Adrenal gland (tissue), 12 donors: ENCODE data around the gene CRACR2A. TPM values are rescaled to one million over a fixed set of nuclear protein-coding genes. Genes with fewer than 3 reads are reported as not detected.

Source experiments
- DNase-seq, 7 donors: peaks; one replicate each; pipeline ENCODE4 v3.0.0-alpha.2; 2019 to 2020
- H3K27ac ChIP-seq, 5 donors: fragments of 200-600 bp; sonication (generic) in 4 of 5; 1 replicate in 3 of 5; 2 replicates in 2 of 5; pipeline versions ENCODE4 v1.5.1 to v1.8.0; 2016 to 2020; ENCODE audit warnings: mild to moderate bottlenecking in 1 of 5
- H3K27me3 ChIP-seq: fragments of 200-600 bp; 2 replicates; pipeline ENCODE4 v1.8.0; 2021
- H3K36me3 ChIP-seq, 2 donors: fragments of 200-600 bp; replicated peaks in 1 of 2; 1 replicate in 1 of 2; 2 replicates in 1 of 2; pipeline versions ENCODE4 v1.5.1 to v1.8.0; 2018 to 2022
- H3K4me1 ChIP-seq, 2 donors: fragments of 200-600 bp; replicated peaks in 1 of 2; 1 replicate in 1 of 2; 2 replicates in 1 of 2; pipeline versions ENCODE4 v1.5.1 to v1.8.0; 2018 to 2021
- H3K4me3 ChIP-seq, 4 donors: fragments of 200-600 bp; sonication (generic) in 3 of 4; one replicate each; pipeline ENCODE4 v1.5.1; 2016 to 2018
- H3K9me3 ChIP-seq, 3 donors: fragments of 200-600 bp; sonication (generic) in 1 of 3; replicated peaks in 1 of 3; 1 replicate in 2 of 3; 2 replicates in 1 of 3; pipeline versions ENCODE4 v1.5.1 to v1.8.0; 2016 to 2021
- POLR2A ChIP-seq, 2 donors: fragments of 450-650 bp; IDR thresholded peaks; one replicate each; pipeline ENCODE4 v1.6.1; 2017; ENCODE audit warnings: antibody characterized with exemption in 2 of 2, mild to moderate bottlenecking in 2 of 2, moderate library complexity in 1 of 2
- WGBS, 4 donors: extraction: QIAGEN DNeasy Blood & Tissue Kit in 2 of 4; methylation state at CpG; one replicate each; pipeline versions ENCODE4 v1.1.5 to v1.1.7; 2013 to 2017; 5-methylcytosine and 5-hydroxymethylcytosine counted together
- intact Hi-C, 2 donors: fragments of 100-400 bp; cut with DNase I; formaldehyde crosslinking; loops; one replicate each; pipeline versions ENCODE4 v1.14.1 to v1.15.0; 2022 to 2023
- polyA plus RNA-seq, 3 donors: library from polyadenylated mRNA; stranded (reverse); fragments of 200-250 nt in 2 of 3; fragments of 350-450 nt in 1 of 3; fragmentation: Illumina TruSeq in 1 of 3; extraction: RNeasy Lipid Tissue Mini Kit (QIAGEN cat#74804) in 1 of 3; gene quantifications; one replicate each; pipeline ENCODE4 v1.2.3, GENCODE V29; 2013 to 2014
- total RNA-seq, 9 donors: library from RNA; depleted of rRNA in 4 of 9; stranded (reverse); fragments of >200 nt in 4 of 9; fragments of 120-200 nt in 1 of 9; fragmentation: NEBNext Ultra II Directional in 1 of 9; extraction: Animal tissue kit (Norgen Biotek cat#: 25700) in 1 of 9; gene quantifications; one replicate each; pipeline versions ENCODE4 v1.1.0 to v1.2.4, GENCODE V29; 2013 to 2023
- TF ChIP-seq, protein P1 (sequence below), 6 experiments: fragments of 450-650 bp in 4 of 6; fragments of 200-600 bp in 2 of 6; sonication (generic) in 1 of 6; IDR thresholded peaks; 1 replicate in 5 of 6; 2 replicates in 1 of 6; pipeline versions ENCODE4 v1.5.1 to v1.8.0; 2016 to 2021; ENCODE audit warnings: antibody characterized with exemption in 6 of 6, mild to moderate bottlenecking in 2 of 6, moderate library complexity in 1 of 6
- donor health status: healthy with polysubstance abuse.
- donor health status: Bipolar disorder and iron deficiency.
- donor health status: DM: yes; HTN: yes; CAD: no.
- donor health status: DM: no; HTN: no; CAD: no.
- donor health status: DM: no; HTN: no; CAD: no.
- donor health status: DM: yes; HTN: yes; CAD: no.

CRACR2A gene
- total and polyA plus RNA-seq, 12 donors, result 0.50 to 3.5 (median 2.0) TPM

DNA sequence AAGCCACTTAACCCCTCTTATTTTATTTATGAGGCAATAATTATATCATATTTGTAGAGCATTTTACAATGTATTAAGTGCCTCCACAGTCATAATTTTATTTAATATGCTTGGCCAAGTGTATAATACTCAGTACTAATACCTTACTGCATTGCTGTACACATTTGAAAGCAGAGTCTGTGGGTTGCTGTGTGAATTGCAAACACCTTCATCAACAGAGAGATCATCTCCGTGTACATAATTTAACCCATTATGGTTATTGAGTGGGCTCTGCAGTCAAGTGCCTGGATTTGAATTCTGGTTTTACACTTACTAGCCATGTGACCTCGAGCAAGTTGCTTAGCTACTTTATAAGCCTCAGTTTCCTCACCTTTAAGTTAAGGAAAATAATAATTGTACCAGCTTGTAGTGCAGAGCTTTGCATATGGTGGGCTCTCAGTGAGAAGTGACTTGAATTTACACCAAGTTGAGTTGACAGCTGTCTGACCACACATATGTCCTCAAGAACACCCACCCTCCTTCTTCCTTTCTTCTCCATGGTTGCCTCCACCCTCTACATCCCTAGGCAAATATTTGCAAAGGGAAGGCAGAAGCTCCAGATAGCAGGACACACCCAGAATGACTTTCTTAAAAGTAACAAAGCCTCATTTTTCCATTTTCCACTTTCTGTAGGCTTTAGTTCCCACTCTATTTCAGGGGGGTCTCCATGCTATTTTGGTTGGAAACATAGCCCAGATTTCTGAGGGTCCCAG is 12.3 kb downstream of the CRACR2A start:
- WGBS, 4 donors, result 48 to 73% (median 66%) methylated on average over 2 of the region's 2 CpGs
- TF ChIP-seq, protein P1, sequence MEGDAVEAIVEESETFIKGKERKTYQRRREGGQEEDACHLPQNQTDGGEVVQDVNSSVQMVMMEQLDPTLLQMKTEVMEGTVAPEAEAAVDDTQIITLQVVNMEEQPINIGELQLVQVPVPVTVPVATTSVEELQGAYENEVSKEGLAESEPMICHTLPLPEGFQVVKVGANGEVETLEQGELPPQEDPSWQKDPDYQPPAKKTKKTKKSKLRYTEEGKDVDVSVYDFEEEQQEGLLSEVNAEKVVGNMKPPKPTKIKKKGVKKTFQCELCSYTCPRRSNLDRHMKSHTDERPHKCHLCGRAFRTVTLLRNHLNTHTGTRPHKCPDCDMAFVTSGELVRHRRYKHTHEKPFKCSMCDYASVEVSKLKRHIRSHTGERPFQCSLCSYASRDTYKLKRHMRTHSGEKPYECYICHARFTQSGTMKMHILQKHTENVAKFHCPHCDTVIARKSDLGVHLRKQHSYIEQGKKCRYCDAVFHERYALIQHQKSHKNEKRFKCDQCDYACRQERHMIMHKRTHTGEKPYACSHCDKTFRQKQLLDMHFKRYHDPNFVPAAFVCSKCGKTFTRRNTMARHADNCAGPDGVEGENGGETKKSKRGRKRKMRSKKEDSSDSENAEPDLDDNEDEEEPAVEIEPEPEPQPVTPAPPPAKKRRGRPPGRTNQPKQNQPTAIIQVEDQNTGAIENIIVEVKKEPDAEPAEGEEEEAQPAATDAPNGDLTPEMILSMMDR (IDR thresholded peaks at IDR 0.05), result no peak
- no peak for TF ChIP-seq POLR2A (IDR thresholded peaks at IDR 0.05)
- Histone ChIP-seq H3K27me3 (no peaks in the 10 kb centered on the region), H3K4me1 (no peaks in the 10 kb centered on the region), H3K36me3 (no peaks in the 10 kb centered on the region), H3K4me3 (no peak overlapping the region), H3K9me3 (no peaks in the 10 kb centered on the region), H3K27ac (no peak overlapping the region)
- no peak for DNase-seq
- intact Hi-C loops, result no loop called here

DNA sequence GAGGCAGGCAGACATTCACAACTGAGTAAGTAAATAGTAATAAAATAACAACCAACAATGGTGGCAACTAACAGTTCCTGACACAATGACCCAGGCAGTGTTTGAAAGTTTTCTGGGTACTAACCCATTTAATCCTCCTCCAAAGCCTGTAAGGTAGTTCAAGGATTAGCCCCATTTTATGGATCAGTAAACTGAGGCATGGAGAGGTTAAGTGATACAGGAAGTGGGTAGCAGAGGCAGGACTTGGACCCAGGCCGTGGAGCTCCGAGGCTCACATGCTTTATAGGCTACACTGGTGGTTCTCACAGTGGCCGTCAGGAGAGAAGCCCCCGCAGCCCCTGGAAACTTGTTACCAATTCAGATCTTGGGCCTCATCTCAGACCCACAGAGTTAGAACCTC is 17.5 kb downstream of the CRACR2A start:
- Histone ChIP-seq H3K36me3 (no peaks in the 10 kb centered on the region), H3K27ac (no peak overlapping the region), H3K9me3 (no peaks in the 10 kb centered on the region), H3K4me1 (no peaks in the 10 kb centered on the region), H3K4me3 (no peak overlapping the region), H3K27me3 (no peaks in the 10 kb centered on the region)
- 84 to 94% (median 91%) methylated on average over 3 to 4 of the region's 4 CpGs for WGBS, 4 donors
- intact Hi-C loops, result no loop called here
- no peak for TF ChIP-seq POLR2A (IDR thresholded peaks at IDR 0.05)
- TF ChIP-seq, protein P1 (IDR thresholded peaks at IDR 0.05), result no peak
- DNase-seq, result no peak

- H3K27me3 ChIP-seq, result no peaks in the 10 kb centered on the region
- WGBS, 4 donors, result 72 to 81% (median 80%) methylated on average over 3 to 4 of the region's 4 CpGs
- no peaks in the 10 kb centered on the region for H3K36me3 ChIP-seq
- no peaks in the 10 kb centered on the region for H3K9me3 ChIP-seq
- intact Hi-C loops, result no loop called here
- TF ChIP-seq, protein P1 (IDR thresholded peaks at IDR 0.05), result no peak
- no peak for TF ChIP-seq POLR2A (IDR thresholded peaks at IDR 0.05)
- DNase-seq, result no peak
- no peak overlapping the region for H3K4me3 ChIP-seq
- no peak overlapping the region for H3K27ac ChIP-seq
- H3K4me1 ChIP-seq, result no peaks in the 10 kb centered on the region
These were observed 20.0 kb downstream of the CRACR2A start for GRCh38 chr12:3732901-3733300.

GRCh38 chr12:3730111-3730510 is 22.8 kb downstream of the CRACR2A start:
- TF ChIP-seq POLR2A (IDR thresholded peaks at IDR 0.05), result no peak
- Histone ChIP-seq H3K9me3 (no peaks in the 10 kb centered on the region), H3K27me3 (no peaks in the 10 kb centered on the region), H3K27ac (no peak overlapping the region), H3K36me3 (no peaks in the 10 kb centered on the region), H3K4me1 (no peaks in the 10 kb centered on the region), H3K4me3 (no peak overlapping the region)
- WGBS, 4 donors, result 84 to 92% (median 89%) methylated on average over 6 of the region's 6 CpGs
- intact Hi-C loops, result no loop called here
- no peak for DNase-seq

DNA sequence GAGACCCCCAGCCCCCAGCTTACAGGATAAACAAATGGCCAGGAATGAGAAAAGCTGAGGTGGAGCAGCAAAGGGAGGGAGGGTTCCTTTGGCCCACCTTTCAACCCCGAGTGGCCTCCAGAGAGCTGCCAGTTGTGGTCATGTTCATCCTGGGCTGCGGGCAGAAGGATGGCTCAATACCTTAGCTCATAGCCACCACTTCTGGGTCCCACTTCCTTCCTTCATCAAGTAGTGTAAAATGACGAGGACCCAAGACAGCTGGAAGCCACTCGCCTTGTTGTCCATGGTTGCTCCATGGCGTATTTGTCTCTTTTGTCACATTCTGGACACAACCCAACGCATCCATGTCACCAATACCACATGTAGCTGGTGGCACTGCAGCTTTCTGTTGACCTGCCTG is 24.2 kb downstream of the CRACR2A start:
- no peak overlapping the region for H3K4me3 ChIP-seq
- 66 to 78% (median 69%) methylated on average over 6 of the region's 6 CpGs for WGBS, 4 donors
- intact Hi-C loops, result no loop called here
- no peaks in the 10 kb centered on the region for H3K4me1 ChIP-seq
- TF ChIP-seq, protein P1 (IDR thresholded peaks at IDR 0.05), result no peak
- no peak for TF ChIP-seq POLR2A (IDR thresholded peaks at IDR 0.05)
- H3K27me3 ChIP-seq, result no peaks in the 10 kb centered on the region
- no peaks in the 10 kb centered on the region for H3K9me3 ChIP-seq
- no peak for DNase-seq
- H3K36me3 ChIP-seq, result no peaks in the 10 kb centered on the region
- H3K27ac ChIP-seq, result no peak overlapping the region
